ENCODE results near the gene KLHL42.

DNA sequence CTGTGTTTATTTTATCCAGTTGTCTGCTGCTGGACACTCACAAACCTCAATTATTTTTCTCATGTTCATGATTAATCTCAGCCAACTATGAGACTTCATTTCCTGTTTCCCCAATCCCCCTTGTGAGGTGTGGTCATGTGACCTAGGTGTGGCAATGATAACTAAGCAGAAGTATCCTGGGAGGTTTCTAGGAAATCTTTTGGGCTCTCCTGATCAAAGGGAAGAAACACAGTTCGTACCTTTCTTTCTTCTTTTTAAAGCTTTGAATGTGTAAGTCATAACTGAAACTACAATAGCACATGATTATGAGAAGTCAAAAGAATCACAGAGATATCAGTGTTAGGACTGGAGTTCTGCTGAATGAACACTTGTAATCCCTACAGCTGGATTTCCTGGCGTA, 34.4 kb downstream of the KLHL42 start:
- TF ChIP-seq, protein P1, sequence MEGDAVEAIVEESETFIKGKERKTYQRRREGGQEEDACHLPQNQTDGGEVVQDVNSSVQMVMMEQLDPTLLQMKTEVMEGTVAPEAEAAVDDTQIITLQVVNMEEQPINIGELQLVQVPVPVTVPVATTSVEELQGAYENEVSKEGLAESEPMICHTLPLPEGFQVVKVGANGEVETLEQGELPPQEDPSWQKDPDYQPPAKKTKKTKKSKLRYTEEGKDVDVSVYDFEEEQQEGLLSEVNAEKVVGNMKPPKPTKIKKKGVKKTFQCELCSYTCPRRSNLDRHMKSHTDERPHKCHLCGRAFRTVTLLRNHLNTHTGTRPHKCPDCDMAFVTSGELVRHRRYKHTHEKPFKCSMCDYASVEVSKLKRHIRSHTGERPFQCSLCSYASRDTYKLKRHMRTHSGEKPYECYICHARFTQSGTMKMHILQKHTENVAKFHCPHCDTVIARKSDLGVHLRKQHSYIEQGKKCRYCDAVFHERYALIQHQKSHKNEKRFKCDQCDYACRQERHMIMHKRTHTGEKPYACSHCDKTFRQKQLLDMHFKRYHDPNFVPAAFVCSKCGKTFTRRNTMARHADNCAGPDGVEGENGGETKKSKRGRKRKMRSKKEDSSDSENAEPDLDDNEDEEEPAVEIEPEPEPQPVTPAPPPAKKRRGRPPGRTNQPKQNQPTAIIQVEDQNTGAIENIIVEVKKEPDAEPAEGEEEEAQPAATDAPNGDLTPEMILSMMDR (conservative IDR thresholded peaks at IDR 0.05; ENCODE audit: low read length) = no peak
- TF ChIP-seq EZH2phosphoT487 (IDR thresholded peaks at IDR 0.05; ENCODE audit: borderline replicate concordance, low read depth, low read length) = no peak
